Astrocyte (in vitro differentiated cells and primary cell): ENCODE results near the gene SAMD4A.

ENCODE experiments used
- EZH2 ChIP-seq: IDR thresholded peaks from 2 replicates; pipeline ENCODE4 v1.6.1; 2012; ENCODE audit warnings: mild to moderate bottlenecking, low read length, inconsistent platforms; ENCODE audit not compliant: insufficient read depth
- TF ChIP-seq, protein P1 (sequence below): IDR thresholded peaks from 2 replicates; pipeline ENCODE4 v1.5.1; 2011; ENCODE audit warnings: low read depth, mild to moderate bottlenecking, inconsistent platforms, low read length, moderate library complexity; ENCODE audit not compliant: insufficient read depth

DNA sequence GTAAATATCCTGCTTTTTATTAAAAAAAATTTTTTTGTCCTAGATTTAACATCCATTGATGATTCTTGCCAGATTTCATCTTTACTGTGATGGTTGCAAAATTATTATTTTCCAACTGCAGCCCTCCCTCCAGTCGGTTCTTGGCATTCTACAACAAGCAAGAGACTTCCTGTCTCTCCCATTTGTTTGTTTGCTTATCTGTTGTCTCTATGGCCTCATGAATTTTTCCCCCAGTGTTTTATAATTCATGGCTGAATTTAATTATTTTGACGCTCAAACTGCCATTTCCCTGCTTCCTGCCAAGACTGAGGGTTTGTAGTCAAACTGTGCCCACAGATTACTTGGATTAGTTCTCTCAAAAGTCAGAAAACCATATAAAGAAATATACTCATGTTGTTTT lies 31.3 kb upstream of the SAMD4A start:
- TF ChIP-seq, protein P1, sequence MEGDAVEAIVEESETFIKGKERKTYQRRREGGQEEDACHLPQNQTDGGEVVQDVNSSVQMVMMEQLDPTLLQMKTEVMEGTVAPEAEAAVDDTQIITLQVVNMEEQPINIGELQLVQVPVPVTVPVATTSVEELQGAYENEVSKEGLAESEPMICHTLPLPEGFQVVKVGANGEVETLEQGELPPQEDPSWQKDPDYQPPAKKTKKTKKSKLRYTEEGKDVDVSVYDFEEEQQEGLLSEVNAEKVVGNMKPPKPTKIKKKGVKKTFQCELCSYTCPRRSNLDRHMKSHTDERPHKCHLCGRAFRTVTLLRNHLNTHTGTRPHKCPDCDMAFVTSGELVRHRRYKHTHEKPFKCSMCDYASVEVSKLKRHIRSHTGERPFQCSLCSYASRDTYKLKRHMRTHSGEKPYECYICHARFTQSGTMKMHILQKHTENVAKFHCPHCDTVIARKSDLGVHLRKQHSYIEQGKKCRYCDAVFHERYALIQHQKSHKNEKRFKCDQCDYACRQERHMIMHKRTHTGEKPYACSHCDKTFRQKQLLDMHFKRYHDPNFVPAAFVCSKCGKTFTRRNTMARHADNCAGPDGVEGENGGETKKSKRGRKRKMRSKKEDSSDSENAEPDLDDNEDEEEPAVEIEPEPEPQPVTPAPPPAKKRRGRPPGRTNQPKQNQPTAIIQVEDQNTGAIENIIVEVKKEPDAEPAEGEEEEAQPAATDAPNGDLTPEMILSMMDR, result no peak
- no peak for TF ChIP-seq EZH2
